Stimulated activated CD8-positive, alpha-beta memory T cell treated with anti-CD3 and anti-CD28 coated beads, Interleukin-15, amount 100 ng/mL, for 48 hours (primary cell): ENCODE results near the gene TSPAN2.
"Not testable (repeated sequence)": the region's sequence is repeated elsewhere in the genome, so short reads cannot be mapped to it uniquely, and the experiment has no call there.

Source experiments
- DNase-seq, 2 donors: peaks; one replicate each; pipeline ENCODE4 v3.0.0-alpha.2; 2020; ENCODE audit warnings: low read depth in 2 of 2

Gene TSPAN2

DNA sequence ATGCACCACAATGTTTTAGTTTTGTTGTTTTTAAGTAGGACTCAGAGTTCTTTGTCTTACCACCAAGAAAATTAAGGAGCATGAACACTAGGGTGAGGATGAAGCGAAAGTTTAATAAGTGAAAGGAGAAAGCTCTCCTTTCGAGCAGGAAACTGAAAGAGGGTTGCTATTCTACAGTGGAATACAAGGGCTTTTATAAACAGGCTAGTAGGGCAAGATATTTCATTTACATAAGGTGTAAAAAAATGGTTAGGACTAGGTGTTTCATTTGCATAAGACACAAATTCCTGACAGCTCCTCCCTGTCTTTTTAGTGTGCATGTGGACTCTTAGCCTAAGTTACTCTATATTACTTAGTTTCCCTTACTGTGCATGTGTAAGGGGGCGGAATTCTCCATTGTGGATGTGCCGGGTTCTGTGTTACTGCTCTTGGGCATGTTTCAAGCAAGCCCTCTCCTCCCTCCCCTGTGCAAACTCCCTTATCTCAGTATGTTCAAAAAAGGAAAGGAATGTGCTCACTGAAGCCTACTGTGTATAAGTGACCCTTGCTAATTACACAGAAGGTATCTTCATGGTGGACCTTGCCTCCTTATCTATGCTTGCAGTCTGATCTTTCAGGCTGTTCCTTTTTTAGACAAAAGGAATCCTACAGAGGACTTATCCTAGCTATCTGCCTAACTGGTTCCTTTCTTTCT lies 52.3 kb downstream of the TSPAN2 start:
- DNase-seq = no peak

DNA sequence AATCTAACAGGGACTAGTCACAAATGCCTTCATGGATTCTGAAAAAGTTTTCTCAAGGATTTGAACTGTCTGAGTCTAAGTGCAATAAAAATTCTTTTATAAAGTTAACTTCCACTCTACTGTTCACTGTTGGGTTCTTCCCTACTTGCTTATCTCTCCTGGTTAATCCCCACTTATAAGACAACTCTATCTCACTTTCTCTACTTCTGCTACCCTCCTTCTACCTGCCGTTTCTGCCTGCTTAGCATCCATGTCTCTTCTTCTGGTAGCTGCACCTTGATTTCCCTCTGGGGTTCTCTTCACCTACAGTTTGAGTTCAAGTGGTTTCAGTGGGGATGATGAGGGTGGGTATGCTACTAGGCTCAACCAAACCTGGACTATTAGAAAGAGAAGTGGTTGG lies 53.7 kb downstream of the TSPAN2 start:
- no peak for DNase-seq

DNA sequence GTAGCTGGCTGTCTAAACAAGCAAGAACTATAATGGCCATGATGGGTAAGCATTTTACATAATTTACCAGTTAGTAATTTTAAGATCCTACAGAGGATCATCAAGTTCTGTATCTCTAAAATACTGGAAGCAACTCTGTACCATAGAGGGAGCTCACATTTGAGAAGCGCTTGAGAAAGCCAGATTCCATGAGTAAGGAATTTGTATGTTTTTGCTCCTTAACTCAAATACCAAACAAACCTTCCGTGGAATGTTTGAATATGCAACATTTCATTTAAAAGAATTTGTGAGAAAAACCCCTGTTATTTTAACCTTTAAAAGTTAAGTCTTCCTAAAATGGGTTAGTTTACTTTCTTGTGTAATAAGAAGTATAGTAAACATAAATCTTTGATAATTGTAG lies 57.7 kb downstream of the TSPAN2 start:
- DNase-seq = no peak

DNA sequence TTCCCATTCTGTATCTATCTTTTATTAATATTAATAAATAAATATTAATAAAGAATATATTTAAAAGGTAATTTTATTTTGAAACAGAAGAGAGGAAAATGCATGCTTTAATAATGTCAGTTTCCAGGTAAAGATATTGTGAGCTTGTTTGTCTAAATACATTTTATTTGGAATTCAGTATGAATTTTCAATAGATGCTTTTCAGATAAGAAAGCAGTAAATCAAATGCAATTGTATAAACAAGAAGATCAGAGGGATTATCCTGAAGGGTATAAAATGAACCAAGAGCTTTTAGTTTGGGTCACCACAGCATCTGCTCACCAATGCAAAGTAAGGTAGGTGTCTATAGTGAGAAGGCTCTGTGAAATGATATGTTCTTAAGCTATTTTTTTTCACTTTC lies 59.8 kb downstream of the TSPAN2 start, which contains the start of gene TSHB:
Gene TSHB (plus strand): TSS at position 301 of the 400 bp plus-strand sequence. CDS start 3,537 bp downstream, outside the sequence.
- no peak for DNase-seq

DNA sequence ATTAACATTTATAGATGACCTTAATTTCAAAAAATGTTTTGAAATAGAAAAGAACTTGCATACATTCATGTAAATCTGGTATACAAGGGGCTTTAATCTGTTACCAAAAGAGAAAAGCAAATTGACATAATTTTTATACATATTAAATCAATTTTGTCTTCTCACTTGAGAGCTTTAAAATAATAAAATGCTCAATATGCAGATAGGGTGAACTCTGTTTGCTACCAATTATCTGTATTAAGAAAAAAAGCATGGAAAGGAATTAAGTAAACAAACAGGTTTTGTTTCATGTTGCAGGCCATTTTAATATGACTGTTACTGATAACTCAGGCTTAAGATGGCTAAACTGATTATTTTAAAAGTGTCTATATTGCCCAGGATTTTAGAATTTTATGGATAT lies 65.7 kb downstream of the TSPAN2 start:
- no peak for DNase-seq

DNA sequence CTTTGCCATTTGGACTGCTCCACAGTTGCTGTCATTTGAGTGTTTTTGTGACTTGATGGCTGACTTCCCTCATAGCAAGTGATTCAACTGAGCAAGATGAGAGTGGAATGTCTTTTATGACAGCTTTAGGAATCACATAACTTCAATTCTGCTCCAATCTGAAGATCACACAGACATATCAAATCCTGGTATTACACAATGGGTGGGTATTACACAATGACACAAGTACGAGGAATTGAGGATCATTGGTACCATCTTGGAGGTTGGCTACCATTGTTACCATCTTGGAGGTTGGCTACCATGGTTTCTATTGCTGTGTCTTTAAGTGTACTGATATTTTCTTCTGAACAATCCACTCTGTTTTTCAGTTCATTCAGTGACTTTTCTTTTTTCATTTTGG lies 68.2 kb downstream of the TSPAN2 start:
- no peak for DNase-seq

DNA sequence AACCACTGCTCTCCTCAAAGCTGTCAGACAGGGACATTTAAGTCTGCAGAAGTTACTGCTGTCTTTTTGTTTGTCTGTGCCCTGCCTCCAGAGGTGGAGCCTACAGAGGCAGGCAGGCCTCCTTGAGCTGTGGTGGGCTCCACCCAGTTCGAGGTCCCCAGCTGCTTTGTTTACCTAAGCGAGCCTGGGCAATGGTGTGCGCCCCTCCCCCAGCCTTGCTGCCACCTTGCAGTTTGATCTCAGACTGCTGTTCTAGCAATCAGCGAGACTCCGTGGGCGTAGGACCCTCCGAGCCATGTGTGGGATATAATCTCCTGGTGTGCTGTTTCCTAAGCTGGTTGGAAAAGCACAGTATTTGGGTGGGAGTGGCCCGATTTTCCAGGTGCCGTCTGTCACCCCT lies 69.8 kb downstream of the TSPAN2 start:
- DNase-seq = not testable (repeated sequence)

DNA sequence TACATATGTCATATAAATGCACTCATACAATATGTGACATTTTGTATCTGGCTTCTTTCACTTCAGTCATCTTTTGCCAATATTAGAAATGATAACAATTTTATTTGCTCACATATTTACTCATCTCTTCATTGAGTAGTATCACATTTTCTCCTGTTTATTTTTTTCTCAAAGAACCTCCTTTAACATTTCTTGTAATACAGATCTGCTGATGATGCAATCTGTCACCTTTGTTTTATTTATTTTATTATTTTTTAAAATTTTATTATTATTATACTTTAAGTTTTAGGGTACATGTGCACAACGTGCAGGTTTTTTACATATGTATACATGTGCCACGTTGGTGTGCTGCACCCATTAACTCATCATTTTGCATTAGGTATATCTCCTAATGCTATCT lies 75.5 kb downstream of the TSPAN2 start:
- DNase-seq = no peak

DNA sequence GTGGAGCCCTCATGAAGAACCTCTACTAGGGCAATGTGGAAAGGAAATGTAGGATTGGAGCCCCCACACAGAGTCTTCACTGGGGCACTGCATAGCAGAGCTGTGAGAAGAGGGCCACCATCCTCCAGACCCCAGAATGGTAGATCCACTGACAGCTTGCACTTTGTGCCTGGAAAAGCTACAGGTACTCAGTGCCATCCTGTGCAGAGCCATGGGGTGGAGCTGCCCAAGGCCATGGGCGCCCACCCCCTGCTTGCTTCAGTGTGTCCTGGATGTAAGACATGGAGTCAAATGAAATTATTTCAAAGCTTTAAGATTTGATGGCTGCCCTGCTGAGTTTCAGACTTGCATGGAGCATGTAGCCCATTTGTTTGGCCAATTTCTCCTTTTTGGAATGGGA lies 76.9 kb downstream of the TSPAN2 start:
- no peak for DNase-seq

DNA sequence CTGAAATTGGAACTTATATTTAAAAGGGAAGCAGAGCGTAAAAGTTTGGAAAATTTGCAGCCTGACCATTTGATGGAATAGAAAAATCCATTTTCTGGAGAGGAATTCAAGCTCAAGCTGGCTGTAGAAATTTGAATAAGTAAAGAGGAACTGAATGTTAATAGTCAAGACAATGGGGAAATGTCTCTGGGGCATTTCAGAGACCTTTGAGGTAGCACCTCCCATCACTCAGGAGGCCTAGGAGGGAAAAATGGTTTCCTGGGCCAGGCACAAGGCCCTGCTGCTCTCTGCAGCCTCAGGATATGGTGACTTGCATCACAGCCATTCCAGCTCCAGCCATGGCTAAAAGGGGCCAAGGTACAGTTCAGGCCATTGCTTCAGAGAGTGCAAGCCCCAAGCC lies 77.3 kb downstream of the TSPAN2 start:
- DNase-seq = no peak

DNA sequence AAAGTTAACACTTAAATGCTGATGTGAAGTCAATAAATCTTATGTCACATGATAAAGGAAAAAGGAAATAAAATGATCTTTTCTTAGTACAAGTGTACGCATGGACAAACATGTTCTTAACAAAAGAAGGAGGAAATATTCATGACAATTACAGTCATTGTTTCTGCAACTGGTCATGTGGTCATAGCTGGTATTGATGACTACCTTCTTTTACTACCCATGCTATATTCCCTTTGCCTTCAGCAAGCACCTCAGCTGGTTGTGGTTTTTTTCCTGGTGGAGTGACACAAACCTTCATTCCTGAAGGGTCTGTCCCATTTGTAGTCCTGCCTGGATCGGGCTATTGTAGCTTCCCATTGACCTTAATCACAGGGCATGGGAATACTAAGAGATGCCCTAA lies 83.1 kb downstream of the TSPAN2 start:
- DNase-seq = no peak
